ENCODE results near the gene PHACTR2. TPM values are rescaled to one million over a fixed set of nuclear protein-coding genes. Genes with fewer than 3 reads are reported as not detected.
A peak's percentile ranks its signal among the peaks of the same experiment; 100 is the strongest.

Gene PHACTR2
- total and polyA plus RNA-seq, 2 of the 13 experiments (the other 11 are each of a cell fraction or from before 2014, with no cell fraction given), result 11.3 to 28.2 TPM

GRCh38 chr6:143676437-143677045 is 1.2 kb upstream of the PHACTR2 start:
- no TSS peak for BruUV-seq (replicated peaks)
- ATAC-seq (no peak), DNase-seq (ENCODE audit: low spot score) (no peak), FAIRE-seq (no peak)
- Histone ChIP-seq H3K4me3 (replicated peaks in 1 of 3; ENCODE audit: insufficient read depth in 1 of 3, low read depth in 2 of 3, low read length in 3 of 3) (no peak overlapping the region), H3K36me3 (replicated peaks in 1 of 2; ENCODE audit: control insufficient read depth in 1 of 2, insufficient read depth in 2 of 2, low read length in 2 of 2) (no peaks in the 10 kb centered on the region), H3K27ac (ENCODE audit: extremely low read length, insufficient read depth, low read length) (no peak overlapping the region), H4K20me1 (ENCODE audit: insufficient read depth, low read length) (no peaks in the 10 kb centered on the region), H3K9me3 (ENCODE audit: low read length) (no peaks in the 10 kb centered on the region), H3K4me2 (ENCODE audit: low read depth, low read length) (peak overlapping the region; percentile 28), H3K4me1 (ENCODE audit: insufficient read depth, low read length) (peaks cover 75% of the 10 kb centered on the region), H3K27me3 (ENCODE audit: control insufficient read depth in 1 of 2, insufficient read depth in 2 of 2, low read length in 2 of 2) (no peaks in the 10 kb centered on the region), H3K9ac (ENCODE audit: insufficient read depth, low read depth, low read length) (no peak overlapping the region), H2AFZ (ENCODE audit: low read length) (no peak overlapping the region), H3K79me2 (ENCODE audit: insufficient read depth, low read length) (peaks cover 33% of the 10 kb centered on the region)
- ChIA-PET POLR2A (interaction anchor here (1.4 to 2.8 kb wide), 4 partner anchors 13 to 167 kb away, joined by 4 to 20 read pairs (median 7); partner anchors contain the start of gene LTV1), CTCF (ENCODE audit: low intra/inter-chr PET ratio, low total read pairs) (no interaction called here)
- TF ChIP-seq CERS6 (CRISPR knock-in tag; IDR thresholded peaks at IDR 0.05), result no peak
- no peak for TF ChIP-seq ZFP37 (CRISPR knock-in tag; IDR thresholded peaks at IDR 0.05; ENCODE audit: borderline replicate concordance)
- TF ChIP-seq HMGA1 (CRISPR knock-in tag; conservative IDR thresholded peaks at IDR 0.05), result no peak
- TF ChIP-seq GATAD2A (CRISPR knock-in tag; IDR thresholded peaks at IDR 0.05), result 0 out of 2 replicates have a peak, but pooled peaks have one; percentile 27
- TF ChIP-seq FOXP1 (IDR thresholded peaks at IDR 0.05), result no peak
- 0 out of 2 replicates have a peak, but pooled peaks have one; percentile 10 for TF ChIP-seq FOXP1 (CRISPR knock-in tag; IDR thresholded peaks at IDR 0.05)
- intact Hi-C loops (cut with micrococcal nuclease; ENCODE audit: unreplicated experiment), result loop anchor here (5.0 kb wide), 1 partner anchor 166 kb away; the partner anchor contains the start of gene LTV1
- 24% methylated on average over 4 of the region's 4 CpGs for WGBS (ENCODE audit: low lambda C conversion rate)
- in situ Hi-C loops (cut with HindIII; ENCODE audit: extremely low pct_ligation_motif_present, low pct_unique_long_range_greater_than_20kb), result loop anchor here (5.0 kb wide), 1 partner anchor 166 kb away; the partner anchor contains the start of gene LTV1

- 5% methylated on average over 9 of the region's 9 CpGs for WGBS (ENCODE audit: low lambda C conversion rate)
- H3K4me2 ChIP-seq (ENCODE audit: low read depth, low read length), result peak overlapping the region; percentile 53
- no TSS peak for BruUV-seq (replicated peaks)
- in situ Hi-C loops (cut with HindIII; ENCODE audit: extremely low pct_ligation_motif_present, low pct_unique_long_range_greater_than_20kb) (loop anchor here (5.0 kb wide), 1 partner anchor 165 kb away; the partner anchor contains the start of gene LTV1), intact Hi-C loops (cut with micrococcal nuclease; ENCODE audit: unreplicated experiment) (loop anchor here (5.0 kb wide), 1 partner anchor 165 kb away; the partner anchor contains the start of gene LTV1)
- H3K27me3 ChIP-seq (ENCODE audit: control insufficient read depth in 1 of 2, insufficient read depth in 2 of 2, low read length in 2 of 2), result no peaks in the 10 kb centered on the region
- ATAC-seq (no peak), DNase-seq (ENCODE audit: low spot score) (no peak), FAIRE-seq (no peak)
- no peaks in the 10 kb centered on the region for H4K20me1 ChIP-seq (ENCODE audit: insufficient read depth, low read length)
- no peaks in the 10 kb centered on the region for H3K36me3 ChIP-seq (replicated peaks in 1 of 2; ENCODE audit: control insufficient read depth in 1 of 2, insufficient read depth in 2 of 2, low read length in 2 of 2)
- H3K27ac ChIP-seq (ENCODE audit: extremely low read length, insufficient read depth, low read length), result no peak overlapping the region
- POLR2A ChIA-PET, result interaction anchor here (0.6 to 2.8 kb wide), 2 partner anchors 67 to 70 kb away, joined by 3 to 20 read pairs; no protein-coding TSS in a partner anchor
- H2AFZ ChIP-seq (ENCODE audit: low read length), result no peak overlapping the region
- H3K4me1 ChIP-seq (ENCODE audit: insufficient read depth, low read length), result peaks cover 81% of the 10 kb centered on the region
- no peaks in the 10 kb centered on the region for H3K9me3 ChIP-seq (ENCODE audit: low read length)
- H3K79me2 ChIP-seq (ENCODE audit: insufficient read depth, low read length), result peaks cover 43% of the 10 kb centered on the region
- CTCF ChIA-PET (ENCODE audit: low intra/inter-chr PET ratio, low total read pairs), result no interaction called here
- peak overlapping the region; percentile 79 to 90 (median 87) for H3K4me3 ChIP-seq (replicated peaks in 1 of 3; ENCODE audit: insufficient read depth in 1 of 3, low read depth in 2 of 3, low read length in 3 of 3)
- peak overlapping the region; percentile 20; the same call in 1 of the 2 replicates for H3K9ac ChIP-seq (ENCODE audit: insufficient read depth, low read depth, low read length)
- TF ChIP-seq ATF6 (CRISPR knock-in tag; conservative IDR thresholded peaks at IDR 0.05) (0 out of 2 replicates have a peak, but pooled peaks have one; percentile 7), SNAPC2 (CRISPR knock-in tag; IDR thresholded peaks at IDR 0.05) (no peak), CBX5 (CRISPR knock-in tag; IDR thresholded peaks at IDR 0.05; ENCODE audit: borderline replicate concordance) (no peak), ATF1 (CRISPR knock-in tag; IDR thresholded peaks at IDR 0.05) (no peak), ZNF619 (CRISPR knock-in tag; IDR thresholded peaks at IDR 0.05) (no peak), ZNF577 (CRISPR knock-in tag; IDR thresholded peaks at IDR 0.05; ENCODE audit: borderline replicate concordance, low read depth) (no peak), FIP1L1 (IDR thresholded peaks at IDR 0.05; ENCODE audit: borderline replicate concordance, insufficient read depth, low read depth, low read length) (no peak), ARHGAP35 (CRISPR knock-in tag; IDR thresholded peaks at IDR 0.05; ENCODE audit: borderline replicate concordance) (no peak), ZNF333 (CRISPR knock-in tag; IDR thresholded peaks at IDR 0.05; ENCODE audit: borderline replicate concordance) (no peak)
Measured at GRCh38 chr6:143677577-143677890, 231 bp upstream of the PHACTR2 start.

Data from HepG2 (cell line).